Activated CD8-positive, alpha-beta memory T cell treated with anti-CD3 and anti-CD28 coated beads for 24 hours (primary cell): ENCODE data around the gene HSD11B2.
A peak's percentile ranks its signal among the peaks of the same experiment; 100 is the strongest.

ENCODE experiments used
- DNase-seq: peaks from one replicate; pipeline ENCODE4 v3.0.0-alpha.2; 2020

Gene HSD11B2

GRCh38 chr16:67454852-67455251 is 23.9 kb downstream of the HSD11B2 start:
- DNase-seq, result no peak

- no peak for DNase-seq
Measured at GRCh38 chr16:67456391-67457081, 25.6 kb downstream of the HSD11B2 start.

GRCh38 chr16:67457611-67458010 is 26.7 kb downstream of the HSD11B2 start:
- DNase-seq, result no peak

- no peak for DNase-seq
Measured at GRCh38 chr16:67458121-67458641, 27.3 kb downstream of the HSD11B2 start.

GRCh38 chr16:67459066-67459860 is 28.3 kb downstream of the HSD11B2 start:
- no peak for DNase-seq

GRCh38 chr16:67459861-67460150 is 28.9 kb downstream of the HSD11B2 start:
- DNase-seq, result no peak

- DNase-seq, result no peak
Measured at GRCh38 chr16:67460168-67460567, 29.2 kb downstream of the HSD11B2 start.

GRCh38 chr16:67460961-67461360 is 30.0 kb downstream of the HSD11B2 start:
- DNase-seq, result no peak

GRCh38 chr16:67461600-67462278 is 30.8 kb downstream of the HSD11B2 start:
- no peak for DNase-seq

- DNase-seq, result no peak
Measured at GRCh38 chr16:67462279-67462655, 31.3 kb downstream of the HSD11B2 start.

GRCh38 chr16:67463059-67463458 is 32.1 kb downstream of the HSD11B2 start:
- DNase-seq, result no peak

- DNase-seq, result no peak
Measured at GRCh38 chr16:67463691-67464090, 32.8 kb downstream of the HSD11B2 start.

- no peak for DNase-seq
Measured at GRCh38 chr16:67464565-67464964, 33.6 kb downstream of the HSD11B2 start.

- no peak for DNase-seq
Measured at GRCh38 chr16:67466581-67466980, 35.7 kb downstream of the HSD11B2 start.

- no peak for DNase-seq
Measured at GRCh38 chr16:67468731-67469130, 37.8 kb downstream of the HSD11B2 start.

GRCh38 chr16:67470359-67470758 is 39.4 kb downstream of the HSD11B2 start:
- no peak for DNase-seq

- DNase-seq, result no peak
Measured at GRCh38 chr16:67471758-67472384, 41.0 kb downstream of the HSD11B2 start.

GRCh38 chr16:67474551-67475455 is 43.9 kb downstream of the HSD11B2 start:
- DNase-seq, result no peak

GRCh38 chr16:67477960-67478554 is 47.1 kb downstream of the HSD11B2 start:
- DNase-seq, result no peak

GRCh38 chr16:67480833-67481560 is 50.1 kb downstream of the HSD11B2 start, which contains the start of gene ATP6V0D1:
ATP6V0D1 (minus strand) TSS chr16:67481157; CDS start chr16:67481086, 71 bp downstream.
- DNase-seq, result peak; percentile 99
